ENCODE data around the gene PPP1R14B.

DNA sequence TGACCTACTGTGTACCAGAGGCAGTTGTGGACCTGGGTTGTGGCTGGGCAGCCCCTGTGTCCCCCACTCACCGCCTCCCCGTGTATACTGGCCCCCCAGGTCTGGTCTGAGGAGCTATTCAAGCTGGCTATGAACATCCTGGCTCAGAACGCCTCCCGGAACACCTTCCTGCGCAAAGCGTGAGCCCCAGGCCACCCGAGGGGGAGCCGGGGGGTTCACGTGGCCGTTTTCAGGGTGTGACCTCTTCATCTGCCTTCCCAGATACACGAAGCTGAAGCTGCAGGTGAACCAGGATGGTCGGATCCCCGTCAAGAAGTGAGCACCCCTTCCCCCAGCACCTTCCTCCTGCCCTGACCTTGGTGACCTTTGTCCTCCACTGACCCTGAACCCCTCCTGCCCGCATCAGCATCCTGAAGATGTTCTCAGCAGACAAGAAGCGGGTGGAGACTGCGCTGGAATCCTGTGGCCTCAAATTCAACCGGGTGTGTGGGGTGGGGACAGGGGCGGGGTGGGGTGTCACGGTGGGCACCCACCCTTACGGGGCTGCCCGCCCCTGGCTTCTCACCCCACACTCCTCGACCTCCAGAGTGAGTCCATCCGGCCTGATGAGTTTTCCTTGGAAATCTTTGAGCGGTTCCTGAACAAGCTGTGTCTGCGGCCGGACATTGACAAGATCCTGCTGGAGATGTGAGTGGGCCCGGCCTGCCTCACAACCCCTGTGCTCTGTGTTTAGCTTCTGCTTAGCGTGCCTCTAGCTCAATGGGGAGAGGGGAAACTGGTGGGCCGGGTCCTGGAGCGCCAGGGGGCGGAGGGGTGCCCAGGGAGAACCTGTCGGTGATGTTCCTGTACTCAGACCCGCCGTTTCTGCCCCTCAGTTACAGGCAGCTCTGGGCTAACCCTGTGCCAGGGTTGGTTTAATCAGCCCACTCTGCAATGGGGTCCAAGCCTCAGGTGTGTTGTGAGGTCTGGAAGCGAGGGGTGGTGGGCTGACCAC is 8.7 kb upstream of the PPP1R14B start:
- TF ChIP-seq, protein P1, sequence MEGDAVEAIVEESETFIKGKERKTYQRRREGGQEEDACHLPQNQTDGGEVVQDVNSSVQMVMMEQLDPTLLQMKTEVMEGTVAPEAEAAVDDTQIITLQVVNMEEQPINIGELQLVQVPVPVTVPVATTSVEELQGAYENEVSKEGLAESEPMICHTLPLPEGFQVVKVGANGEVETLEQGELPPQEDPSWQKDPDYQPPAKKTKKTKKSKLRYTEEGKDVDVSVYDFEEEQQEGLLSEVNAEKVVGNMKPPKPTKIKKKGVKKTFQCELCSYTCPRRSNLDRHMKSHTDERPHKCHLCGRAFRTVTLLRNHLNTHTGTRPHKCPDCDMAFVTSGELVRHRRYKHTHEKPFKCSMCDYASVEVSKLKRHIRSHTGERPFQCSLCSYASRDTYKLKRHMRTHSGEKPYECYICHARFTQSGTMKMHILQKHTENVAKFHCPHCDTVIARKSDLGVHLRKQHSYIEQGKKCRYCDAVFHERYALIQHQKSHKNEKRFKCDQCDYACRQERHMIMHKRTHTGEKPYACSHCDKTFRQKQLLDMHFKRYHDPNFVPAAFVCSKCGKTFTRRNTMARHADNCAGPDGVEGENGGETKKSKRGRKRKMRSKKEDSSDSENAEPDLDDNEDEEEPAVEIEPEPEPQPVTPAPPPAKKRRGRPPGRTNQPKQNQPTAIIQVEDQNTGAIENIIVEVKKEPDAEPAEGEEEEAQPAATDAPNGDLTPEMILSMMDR (conservative IDR thresholded peaks at IDR 0.05) = no peak
- TF ChIP-seq ZFX (IDR thresholded peaks at IDR 0.05) = no peak

All from C4-2B (cell line).